GM23248 (cell line): Measurements from ENCODE around the gene APLF. TPM values are rescaled to one million over a fixed set of nuclear protein-coding genes. Genes with fewer than 3 reads are reported as not detected.
"Not testable (repeated sequence)": the region's sequence is repeated elsewhere in the genome, so short reads cannot be mapped to it uniquely, and the experiment has no call there.

ENCODE experiments used
- DNase-seq: peaks from one replicate; pipeline ENCODE4 v3.0.0-alpha.2; 2015
- H2AFZ ChIP-seq: fragments of 200-600 bp; sonication (generic); 2 replicates; pipeline ENCODE4 v1.6.1; 2016; ENCODE audit warnings: antibody characterized with exemption
- H3F3A ChIP-seq: fragments of 200-600 bp; sonication (generic); 2 replicates; pipeline ENCODE4 v1.6.1; 2016; ENCODE audit warnings: mild to moderate bottlenecking, antibody characterized with exemption, mixed run types; ENCODE audit not compliant: insufficient read depth
- H3K27ac ChIP-seq: fragments of 200-600 bp; sonication (generic); 2 replicates; pipeline ENCODE4 v1.5.1; 2016; ENCODE audit warnings: mild to moderate bottlenecking
- H3K27me3 ChIP-seq: fragments of 200-600 bp; sonication (generic); replicated peaks from 2 replicates; pipeline ENCODE4 v1.6.1; 2016; ENCODE audit warnings: mild to moderate bottlenecking; ENCODE audit not compliant: insufficient read depth
- H3K36me3 ChIP-seq: fragments of 200-600 bp; sonication (generic); 2 replicates; pipeline ENCODE4 v1.6.1; 2016; ENCODE audit warnings: low read depth, mild to moderate bottlenecking
- H3K4me1 ChIP-seq: fragments of 200-600 bp; sonication (generic); 2 replicates; pipeline ENCODE4 v1.6.1; 2016; ENCODE audit warnings: mild to moderate bottlenecking; ENCODE audit not compliant: insufficient read depth
- H3K4me2 ChIP-seq: fragments of 200-600 bp; sonication (generic); one replicate; pipeline ENCODE4 v1.6.1; 2016; ENCODE audit warnings: mild to moderate bottlenecking; ENCODE audit not compliant: unreplicated experiment
- H3K4me3 ChIP-seq: fragments of 200-600 bp; sonication (generic); 2 replicates; pipeline ENCODE4 v1.5.1; 2016; ENCODE audit warnings: mild to moderate bottlenecking
- H3K79me2 ChIP-seq: fragments of 200-600 bp; sonication (generic); 2 replicates; pipeline ENCODE4 v1.6.1; 2016; ENCODE audit warnings: mild to moderate bottlenecking; ENCODE audit not compliant: insufficient read depth
- H3K9ac ChIP-seq: fragments of 200-600 bp; sonication (generic); 2 replicates; pipeline ENCODE4 v1.6.1; 2016; ENCODE audit warnings: mild to moderate bottlenecking
- H3K9me2 ChIP-seq: fragments of 200-600 bp; sonication (generic); 2 replicates; pipeline ENCODE4 v1.6.1; 2016; ENCODE audit warnings: mixed run types, mild to moderate bottlenecking, moderate library complexity; ENCODE audit not compliant: insufficient read depth
- H3K9me3 ChIP-seq: fragments of 200-600 bp; sonication (generic); one replicate; pipeline ENCODE4 v1.6.1; 2017; ENCODE audit warnings: low read depth
- H4K20me1 ChIP-seq: fragments of 200-600 bp; sonication (generic); 2 replicates; pipeline ENCODE4 v1.6.0; 2016; ENCODE audit not compliant: insufficient read depth
- EZH2 ChIP-seq: fragments of 200-600 bp; sonication (generic); IDR thresholded peaks from 2 replicates; pipeline ENCODE4 v1.6.1; 2018; ENCODE audit warnings: antibody characterized with exemption, mild to moderate bottlenecking; ENCODE audit not compliant: insufficient read depth, poor library complexity, severe bottlenecking
- EZH2phosphoT487 ChIP-seq: fragments of 200-600 bp; sonication (generic); IDR thresholded peaks from 2 replicates; pipeline ENCODE4 v1.6.1; 2018; ENCODE audit warnings: antibody characterized with exemption, moderate library complexity, mild to moderate bottlenecking, low read depth; ENCODE audit not compliant: insufficient read depth
- WGBS, 2 experiments: methylation state at CpG; one replicate each; pipeline ENCODE4 v1.1.6; 2015 to 2017; ENCODE audit warnings: low lambda C conversion rate in 2 of 2, low coverage in 1 of 2; ENCODE audit errors: missing lambda C conversion rate in 2 of 2; 5-methylcytosine and 5-hydroxymethylcytosine counted together
- in situ Hi-C: fragments of 300-500 bp; cut with MboI; formaldehyde crosslinking; loops from 2 replicates; pipeline ENCODE4 v1.15.0; 2020
- polyA plus RNA-seq: library from polyadenylated mRNA; unstranded; fragments of >200 nt; fragmentation: Nextera tagmentation; extraction: Ambion mirVana; gene quantifications from 2 replicates; pipeline ENCODE4 v1.2.1, GENCODE V29; 2016
- total RNA-seq: library from RNA; depleted of rRNA; stranded (reverse); fragments of >200 nt; shearing (Covaris generic); gene quantifications from 2 replicates; pipeline ENCODE4 v1.2.3, GENCODE V29; 2014

APLF gene
- total and polyA plus RNA-seq, 2 experiments from 2014 or later: 3.6 to 4.0 TPM

- no peak overlapping the region for H3K4me3 ChIP-seq
- H3K36me3 ChIP-seq: no peaks in the 10 kb centered on the region
- no peak overlapping the region for H3K27ac ChIP-seq
Observed at GRCh38 chr2:68553098-68553497, 85.7 kb downstream of the APLF start.

GRCh38 chr2:68555425-68556206 is 88.2 kb downstream of the APLF start:
- H3K27ac ChIP-seq, H3K27me3 ChIP-seq, H3K4me2 ChIP-seq, H3K79me2 ChIP-seq, in situ Hi-C loops, H3K9me3 ChIP-seq, H3F3A ChIP-seq, H3K4me1 ChIP-seq, H4K20me1 ChIP-seq, DNase-seq, H3K36me3 ChIP-seq, H3K9ac ChIP-seq, H3K4me3 ChIP-seq, H2AFZ ChIP-seq, H3K9me2 ChIP-seq: not testable (repeated sequence)
- 88 to 94% methylated on average over 5 of the region's 5 CpGs for WGBS, 2 experiments

More at GRCh38 chr2:68553098-68553497, 85.7 kb downstream of the APLF start:
- no peak overlapping the region for H2AFZ ChIP-seq
- in situ Hi-C loops: no loop called here
- no peaks in the 10 kb centered on the region for H3K9me2 ChIP-seq
- H3K4me1 ChIP-seq: peaks cover 4% of the 10 kb centered on the region; the same call in 1 of the 2 replicates
- TF ChIP-seq EZH2phosphoT487: no peak
- no peak for TF ChIP-seq EZH2
- no peak overlapping the region for H3K4me2 ChIP-seq
- no peaks in the 10 kb centered on the region for H4K20me1 ChIP-seq
- H3K27me3 ChIP-seq: no peaks in the 10 kb centered on the region
- WGBS, 2 experiments: 96 to 100% methylated on average over 1 of the region's 1 CpG
- no peak for DNase-seq
- no peaks in the 10 kb centered on the region for H3K9me3 ChIP-seq
- H3F3A ChIP-seq: no peaks in the 10 kb centered on the region
- H3K79me2 ChIP-seq: no peaks in the 10 kb centered on the region
- no peak overlapping the region for H3K9ac ChIP-seq

GRCh38 chr2:68556381-68556780 is 89.0 kb downstream of the APLF start:
- no peak for DNase-seq
- no peaks in the 10 kb centered on the region for H3K79me2 ChIP-seq
- TF ChIP-seq EZH2phosphoT487 (no peak), EZH2 (no peak)
- no peaks in the 10 kb centered on the region for H3K4me1 ChIP-seq
- no peaks in the 10 kb centered on the region for H4K20me1 ChIP-seq
- no peak overlapping the region for H3K4me3 ChIP-seq
- no peak overlapping the region for H3K9ac ChIP-seq
- no peaks in the 10 kb centered on the region for H3K27me3 ChIP-seq
- no peak overlapping the region for H3K27ac ChIP-seq
- no peaks in the 10 kb centered on the region for H3K9me2 ChIP-seq
- no peak overlapping the region for H3K4me2 ChIP-seq
- no peaks in the 10 kb centered on the region for H3F3A ChIP-seq
- no peaks in the 10 kb centered on the region for H3K36me3 ChIP-seq
- in situ Hi-C loops: no loop called here
- no peaks in the 10 kb centered on the region for H3K9me3 ChIP-seq
- H2AFZ ChIP-seq: no peak overlapping the region

DNA sequence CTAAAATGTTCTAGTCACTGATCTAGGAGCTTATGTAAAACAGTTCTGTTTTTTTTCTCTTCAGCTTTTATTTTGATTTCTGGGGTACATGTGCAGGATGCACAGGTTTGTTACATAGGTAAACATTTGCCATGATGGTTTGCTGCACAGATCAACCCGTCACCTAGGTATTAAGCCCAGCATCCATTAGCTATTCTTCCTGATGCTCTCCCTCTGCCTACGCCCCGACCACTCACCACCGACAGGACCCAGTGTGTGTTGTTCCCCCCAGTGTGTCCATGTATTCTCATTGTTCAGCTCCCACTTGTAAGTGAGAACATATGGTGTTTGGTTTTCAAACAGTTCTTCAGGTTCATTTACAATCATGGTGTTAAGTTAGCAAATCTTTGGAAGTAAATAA is 91.2 kb downstream of the APLF start:
- H3K4me1 ChIP-seq: no peaks in the 10 kb centered on the region

GRCh38 chr2:68559692-68560091 is 92.3 kb downstream of the APLF start:
- in situ Hi-C loops: no loop called here
- no peak overlapping the region for H2AFZ ChIP-seq
- H3K36me3 ChIP-seq: no peaks in the 10 kb centered on the region
- H3K27ac ChIP-seq: no peak overlapping the region
- H3F3A ChIP-seq: no peaks in the 10 kb centered on the region
- no peak overlapping the region for H3K4me3 ChIP-seq
- no peaks in the 10 kb centered on the region for H3K9me2 ChIP-seq
- no peaks in the 10 kb centered on the region for H3K4me1 ChIP-seq
- WGBS, 2 experiments: 90% methylated on average over 2 of the region's 2 CpGs
- H3K9ac ChIP-seq: no peak overlapping the region
- H3K79me2 ChIP-seq: no peaks in the 10 kb centered on the region
- TF ChIP-seq EZH2phosphoT487: no peak
- TF ChIP-seq EZH2: no peak
- H4K20me1 ChIP-seq: no peaks in the 10 kb centered on the region
- H3K27me3 ChIP-seq: no peaks in the 10 kb centered on the region
- no peak for DNase-seq
- H3K9me3 ChIP-seq: no peaks in the 10 kb centered on the region
- H3K4me2 ChIP-seq: no peak overlapping the region

More for the DNA sequence above, 91.2 kb downstream of the APLF start:
- Histone ChIP-seq H3K4me3 (no peak overlapping the region), H3K27me3 (no peaks in the 10 kb centered on the region), H3K27ac (no peak overlapping the region), H3K36me3 (no peaks in the 10 kb centered on the region), H3K4me2 (no peak overlapping the region), H3K9ac (no peak overlapping the region), H3K79me2 (no peaks in the 10 kb centered on the region), H2AFZ (no peak overlapping the region), H4K20me1 (no peaks in the 10 kb centered on the region), H3F3A (no peaks in the 10 kb centered on the region), H3K9me3 (no peaks in the 10 kb centered on the region), H3K9me2 (no peaks in the 10 kb centered on the region)
- no peak for TF ChIP-seq EZH2
- no peak for TF ChIP-seq EZH2phosphoT487
- WGBS, 2 experiments: 76 to 89% methylated on average over 4 of the region's 4 CpGs
- DNase-seq: no peak
- in situ Hi-C loops: no loop called here
